Measurements from ENCODE around the gene PLGRKT. TPM values are rescaled to one million over a fixed set of nuclear protein-coding genes. Genes with fewer than 3 reads are reported as not detected.
"Not testable (repeated sequence)": the region's sequence is repeated elsewhere in the genome, so short reads cannot be mapped to it uniquely, and the experiment has no call there.

The PLGRKT gene
- total and polyA plus RNA-seq, 2 donors (not counting 3 experiments of a cell fraction or from before 2014, with no cell fraction given) = 3.8 to 21.2 TPM

GRCh38 chr9:5466005-5466404, 28.3 kb upstream of the PLGRKT start:
- Histone ChIP-seq H3K4me3 (replicated peaks in 1 of 3; ENCODE audit: insufficient read depth in 1 of 3, low read depth in 1 of 3, low read length in 3 of 3) (no peak overlapping the region), H3K9me3 (replicated peaks; ENCODE audit: control insufficient read depth, insufficient read depth, low read length) (no peaks in the 10 kb centered on the region), H2AFZ (ENCODE audit: low read depth, low read length) (no peak overlapping the region), H3K4me2 (ENCODE audit: insufficient read depth, low read length) (no peak overlapping the region), H3K27me3 (ENCODE audit: control insufficient read depth in 2 of 2, insufficient read depth in 2 of 2, low read length in 2 of 2) (no peaks in the 10 kb centered on the region), H4K20me1 (replicated peaks; ENCODE audit: control insufficient read depth, extremely low read depth, insufficient read depth, low read length) (no peaks in the 10 kb centered on the region), H3K79me2 (ENCODE audit: control insufficient read depth, insufficient read depth, low read length) (peaks cover 3% of the 10 kb centered on the region), H3K9ac (replicated peaks; ENCODE audit: extremely low read depth, insufficient read depth, low read length) (no peak overlapping the region), H3K9me1 (replicated peaks; ENCODE audit: control insufficient read depth, extremely low read depth, insufficient read depth, low read length) (no peaks in the 10 kb centered on the region), H3K36me3 (ENCODE audit: control insufficient read depth in 2 of 2, extremely low read depth in 1 of 2, insufficient read depth in 2 of 2, low read length in 2 of 2) (peaks cover 24 to 64% of the 10 kb centered on the region in 2 experiments), H3K4me1 (ENCODE audit: control insufficient read depth, extremely low read depth, insufficient read depth, low read length) (no peaks in the 10 kb centered on the region), H3K27ac (ENCODE audit: insufficient read depth, low read depth, low read length) (no peak overlapping the region)
- DNase-seq (ENCODE audit: low read depth, low spot score) (no peak), FAIRE-seq (no peak)
- no peak for TF ChIP-seq MYC (IDR thresholded peaks at IDR 0.05; ENCODE audit: low read depth, low read length)
- TF ChIP-seq FOS (IDR thresholded peaks at IDR 0.05; ENCODE audit: borderline replicate concordance, insufficient read depth, low read length) = no peak
- no peak for TF ChIP-seq GATA2 (IDR thresholded peaks at IDR 0.05; ENCODE audit: insufficient read depth, insufficient read length, low read depth, low read length)
- no peak for TF ChIP-seq POLR2A (IDR thresholded peaks at IDR 0.05; ENCODE audit: low read depth, low read length)
- no peak for TF ChIP-seq EZH2 (IDR thresholded peaks at IDR 0.05; ENCODE audit: borderline replicate concordance, low read depth, low read length, severe bottlenecking)
- no peak for TF ChIP-seq CTCF (IDR thresholded peaks at IDR 0.05; ENCODE audit: extremely low read depth in 1 of 2, insufficient read depth in 1 of 2, low read depth in 1 of 2, low read length in 2 of 2)
- TF ChIP-seq MAX (IDR thresholded peaks at IDR 0.05; ENCODE audit: insufficient read depth, insufficient read length) = no peak
- no peak for TF ChIP-seq JUN (IDR thresholded peaks at IDR 0.05; ENCODE audit: borderline replicate concordance, insufficient read depth, insufficient read length, low read depth)
- no peak for TF ChIP-seq POLR2AphosphoS5 (IDR thresholded peaks at IDR 0.05; ENCODE audit: insufficient read depth, low read depth, low read length)
- CTCF ChIA-PET = interaction anchor here (0.7 kb wide), 1 partner anchor 16 kb away, joined by 3 read pairs; the partner anchor contains the start of gene CD274
- BruUV-seq (replicated peaks) = no TSS peak
- POLR2A ChIA-PET = no interaction called here
- dilution Hi-C loops (cut with MboI; ENCODE audit: extremely low pct_ligation_motif_present, low sequenced_read_pairs) = no loop called here
- intact Hi-C loops (cut with micrococcal nuclease) = loop anchor here (1.0 kb wide), 1 partner anchor 37 kb away; no protein-coding TSS in a partner anchor

GRCh38 chr9:5464831-5465330, 27.2 kb upstream of the PLGRKT start:
- dilution Hi-C loops (cut with MboI; ENCODE audit: extremely low pct_ligation_motif_present, low sequenced_read_pairs); FAIRE-seq: not testable (repeated sequence)

More at GRCh38 chr9:5464831-5465330, 27.2 kb upstream of the PLGRKT start:
- POLR2A ChIA-PET; H3K27me3 ChIP-seq (ENCODE audit: control insufficient read depth in 2 of 2, insufficient read depth in 2 of 2, low read length in 2 of 2); intact Hi-C loops (cut with micrococcal nuclease); H4K20me1 ChIP-seq (replicated peaks; ENCODE audit: control insufficient read depth, extremely low read depth, insufficient read depth, low read length); H3K4me3 ChIP-seq (replicated peaks in 1 of 3; ENCODE audit: insufficient read depth in 1 of 3, low read depth in 1 of 3, low read length in 3 of 3); H3K4me1 ChIP-seq (ENCODE audit: control insufficient read depth, extremely low read depth, insufficient read depth, low read length); H3K9me1 ChIP-seq (replicated peaks; ENCODE audit: control insufficient read depth, extremely low read depth, insufficient read depth, low read length); DNase-seq (ENCODE audit: low read depth, low spot score); BruUV-seq (replicated peaks); H3K9ac ChIP-seq (replicated peaks; ENCODE audit: extremely low read depth, insufficient read depth, low read length); H3K79me2 ChIP-seq (ENCODE audit: control insufficient read depth, insufficient read depth, low read length); H3K4me2 ChIP-seq (ENCODE audit: insufficient read depth, low read length); H3K27ac ChIP-seq (ENCODE audit: insufficient read depth, low read depth, low read length); H2AFZ ChIP-seq (ENCODE audit: low read depth, low read length); H3K9me3 ChIP-seq (replicated peaks; ENCODE audit: control insufficient read depth, insufficient read depth, low read length): not testable (repeated sequence)
- H3K36me3 ChIP-seq (ENCODE audit: control insufficient read depth in 2 of 2, extremely low read depth in 1 of 2, insufficient read depth in 2 of 2, low read length in 2 of 2) = peaks cover 22 to 63% of the 10 kb centered on the region in 2 experiments
- CTCF ChIA-PET = interaction anchor here (1.6 to 2.5 kb wide), 2 partner anchors 14 to 125 kb away, joined by 4 to 6 read pairs; partner anchors contain the start of gene CD274

Measured in endothelial cell of umbilical vein (primary cell).